NCI-H2171 (cell line): ENCODE results near the gene KYAT1.

Experiments used
- DNase-seq: peaks from one replicate; lab custom pipeline; 2025; lab: John Stamatoyannopoulos, UW

KYAT1 gene

DNA sequence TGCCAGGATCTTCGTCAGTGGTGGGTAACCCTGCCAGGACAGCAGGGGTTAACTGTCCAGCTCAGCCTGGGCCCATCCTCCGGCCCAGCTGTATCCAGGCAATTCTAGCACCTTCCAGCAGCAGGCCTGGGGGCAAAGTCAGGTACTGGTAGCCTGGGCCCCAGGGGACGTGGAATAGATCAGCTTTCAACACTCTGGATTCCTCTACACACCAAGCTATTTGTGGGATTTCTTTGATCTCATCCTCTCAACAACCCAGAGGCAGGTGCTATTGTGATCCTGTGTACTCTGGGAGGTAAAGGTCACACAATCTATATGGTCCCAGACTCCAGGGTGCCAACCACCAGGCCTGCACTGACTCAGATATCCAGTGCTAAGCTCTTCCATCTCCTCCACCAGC is 43.4 kb downstream of the KYAT1 start:
- DNase-seq = no peak

DNA sequence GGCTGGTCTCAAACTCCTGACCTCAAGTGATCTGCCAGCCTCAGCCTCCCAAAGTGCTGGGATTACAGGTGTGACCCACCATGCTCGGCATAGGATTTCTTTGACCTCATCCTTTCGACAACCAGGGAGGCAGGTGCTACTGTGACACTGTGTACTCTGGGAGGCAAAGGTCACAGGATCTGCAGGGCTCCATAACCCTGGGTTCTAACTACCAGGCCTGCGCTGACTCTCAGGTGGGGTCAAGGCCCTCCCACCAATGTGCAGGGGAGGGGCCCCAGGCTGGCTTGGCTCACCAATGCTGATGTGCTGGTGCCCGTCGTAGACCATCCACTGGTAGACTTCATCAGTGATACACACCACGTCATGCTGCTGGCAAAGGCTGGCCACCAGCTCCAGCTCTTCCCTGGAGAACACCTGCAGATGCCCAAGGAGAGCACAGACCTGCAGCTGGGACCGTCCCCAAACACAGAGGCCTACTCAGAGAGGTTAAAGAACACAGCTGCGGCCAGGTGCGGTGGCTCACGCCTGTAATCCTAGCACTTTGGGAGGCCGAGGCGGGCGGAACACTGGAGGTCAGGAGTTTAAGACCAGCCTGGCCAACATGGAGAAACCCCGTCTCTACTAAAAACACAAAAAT is 45.1 kb downstream of the KYAT1 start:
- no peak for DNase-seq

DNA sequence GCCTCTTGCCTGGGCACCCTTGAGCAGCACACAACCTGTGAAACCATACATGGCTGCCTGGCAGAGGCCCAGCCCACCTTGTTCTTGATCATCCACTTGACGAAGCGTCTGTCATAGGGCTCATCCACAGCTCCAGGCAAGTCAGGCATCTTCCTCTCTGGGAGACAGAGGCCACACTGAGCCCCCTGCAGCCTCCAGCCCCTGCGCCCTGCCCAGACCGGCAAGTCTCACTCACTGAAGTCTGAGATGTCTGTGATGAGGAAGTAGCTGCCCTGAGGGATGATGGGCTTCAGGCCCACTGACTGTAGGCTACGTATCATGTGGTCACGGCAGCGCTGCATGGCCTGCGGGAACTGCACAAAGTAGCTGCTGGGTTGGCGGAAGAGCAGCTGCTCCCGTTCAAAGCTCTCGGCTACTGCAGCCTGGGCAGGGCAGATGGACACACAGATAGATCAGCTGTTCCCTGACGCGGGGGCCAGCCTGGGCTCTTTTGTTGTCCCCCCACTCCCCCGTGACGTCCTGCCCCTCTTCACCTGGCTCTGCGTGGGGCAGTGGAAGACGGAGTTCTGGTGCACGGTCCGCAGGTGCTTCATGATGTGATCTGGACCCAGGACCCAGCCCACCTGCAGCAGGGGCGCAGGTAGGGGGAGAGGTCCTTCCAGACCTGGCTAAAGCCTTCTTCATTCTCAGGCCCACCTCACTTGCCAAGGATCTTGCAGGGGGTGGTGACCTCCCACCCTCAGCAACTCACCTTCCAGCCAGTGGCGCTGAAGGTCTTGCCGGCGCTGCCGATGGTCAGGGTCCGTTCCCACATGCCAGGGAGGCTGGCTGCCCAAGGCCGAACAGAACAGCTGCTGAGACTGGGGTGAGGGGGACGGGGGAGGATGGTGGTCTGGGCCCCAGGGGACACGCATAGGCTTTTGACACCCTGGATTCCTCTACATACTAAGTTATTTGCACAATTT is 46.2 kb downstream of the KYAT1 start:
- no peak for DNase-seq

DNA sequence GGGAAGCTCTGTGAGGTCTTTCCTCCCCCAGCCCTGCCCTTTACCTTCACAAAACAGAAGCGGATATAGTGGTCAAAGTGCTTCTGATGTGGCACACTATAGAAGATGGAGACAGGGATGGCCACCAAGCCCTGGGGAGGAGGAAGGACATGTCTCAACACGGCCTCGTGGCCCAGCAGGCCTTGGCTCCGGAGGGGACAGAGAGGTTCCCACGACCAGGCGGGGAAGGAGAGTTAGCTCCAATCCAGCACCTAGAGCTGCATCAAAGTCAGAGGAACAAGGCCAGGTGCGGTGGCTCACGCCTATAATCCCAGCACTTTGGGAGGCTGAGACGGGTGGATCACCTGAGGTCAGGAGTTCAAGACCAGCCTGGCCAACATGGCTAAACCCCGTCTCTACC is 48.1 kb downstream of the KYAT1 start:
- no peak for DNase-seq

DNA sequence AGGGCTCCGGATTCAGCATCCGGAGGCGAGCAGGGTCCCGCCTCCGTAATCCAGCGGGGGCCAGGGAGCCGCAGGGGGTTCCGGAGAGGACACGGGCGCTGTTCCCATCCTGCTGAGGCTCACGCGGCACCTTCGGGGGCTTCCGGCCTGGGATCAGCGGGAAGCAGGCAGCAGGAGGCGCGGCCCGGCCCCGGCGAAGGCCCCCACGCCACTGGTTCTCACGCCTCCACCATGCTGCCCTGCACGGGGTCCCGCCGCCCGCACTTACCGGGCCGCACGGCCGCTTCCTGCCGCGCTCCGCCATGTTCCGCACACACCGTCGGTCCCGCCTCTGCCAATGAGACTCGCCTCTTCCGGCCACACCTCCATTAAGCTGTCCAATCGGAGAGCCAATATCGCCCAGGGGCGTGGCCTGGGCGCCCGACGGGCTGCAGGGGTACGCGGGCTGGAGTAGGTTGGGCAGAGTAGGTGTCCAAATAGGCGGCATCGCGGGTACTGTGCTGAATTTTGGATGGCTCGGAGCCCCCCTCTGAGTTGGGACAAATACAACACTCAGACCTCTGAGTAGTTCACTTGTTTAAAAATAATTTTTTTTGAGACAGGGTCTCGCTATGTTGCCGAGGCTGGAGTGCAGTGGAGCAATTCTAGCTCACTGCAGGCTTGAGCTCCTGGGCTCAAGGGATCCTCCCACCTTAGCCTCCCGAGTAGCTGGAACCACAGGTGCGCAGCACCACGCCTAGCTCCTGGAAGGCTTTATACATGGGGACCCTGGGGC is 52.1 kb downstream of the KYAT1 start, which contains the start of gene SPOUT1:
SPOUT1 (minus strand) TSS at position 318 of the 775 bp plus-strand sequence; CDS start at position 304, 14 bp downstream.
- peak; percentile 96 for DNase-seq

DNA sequence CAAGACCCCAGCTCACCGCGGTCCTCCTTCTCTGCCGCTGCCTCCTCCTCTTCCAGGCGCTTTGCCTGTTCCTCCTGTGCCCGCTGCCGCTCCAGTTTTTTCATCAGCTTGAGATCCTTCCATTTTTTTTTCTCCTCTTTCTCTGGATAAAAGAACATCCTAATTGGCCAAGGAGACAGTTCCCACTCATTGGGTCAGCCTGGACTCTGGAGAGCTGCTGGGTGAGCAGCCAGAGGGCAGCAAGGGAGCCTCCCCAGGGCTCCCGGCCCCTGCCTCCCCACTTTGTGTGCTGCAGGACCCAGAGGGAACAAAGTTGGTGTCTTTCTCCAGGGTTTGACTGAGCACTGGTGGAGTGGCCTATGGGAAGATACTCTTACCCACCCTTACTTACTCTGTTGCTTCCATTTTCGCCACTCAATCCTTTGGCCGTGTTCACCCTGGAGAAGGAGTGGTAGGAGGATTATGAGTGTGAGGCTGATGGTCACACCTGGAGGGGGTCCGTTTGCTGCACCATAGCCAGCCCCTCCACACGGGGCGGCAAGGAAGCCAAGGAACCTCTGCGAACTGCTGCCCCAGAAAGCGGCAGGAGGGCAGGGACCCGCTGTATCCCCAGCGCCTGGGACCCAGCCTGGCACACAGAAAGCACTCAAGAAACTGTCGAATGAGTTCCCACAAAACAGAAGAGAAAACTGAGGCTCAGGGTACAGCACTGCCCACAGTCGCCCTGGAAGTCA is 52.9 kb downstream of the KYAT1 start:
- DNase-seq = no peak

DNA sequence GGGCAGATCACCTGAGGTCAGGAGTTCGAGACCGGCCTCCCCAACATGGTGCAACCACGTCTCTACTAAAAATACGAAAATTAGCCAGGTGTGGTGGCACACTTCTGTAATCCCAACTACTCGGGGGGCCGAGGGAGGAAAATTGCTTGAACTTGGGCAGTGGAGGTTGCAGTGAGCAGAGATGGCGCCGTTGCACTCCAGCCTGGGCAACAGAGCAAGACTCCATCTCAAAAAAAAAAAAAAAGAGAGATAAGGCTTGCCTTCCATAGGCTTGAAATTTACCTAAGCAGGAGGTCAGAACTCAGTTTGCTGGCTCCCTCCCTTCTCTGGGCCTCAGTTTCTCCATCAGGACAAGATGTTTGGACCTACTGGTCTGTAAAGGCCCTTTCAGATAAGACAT is 53.5 kb downstream of the KYAT1 start:
- no peak for DNase-seq

DNA sequence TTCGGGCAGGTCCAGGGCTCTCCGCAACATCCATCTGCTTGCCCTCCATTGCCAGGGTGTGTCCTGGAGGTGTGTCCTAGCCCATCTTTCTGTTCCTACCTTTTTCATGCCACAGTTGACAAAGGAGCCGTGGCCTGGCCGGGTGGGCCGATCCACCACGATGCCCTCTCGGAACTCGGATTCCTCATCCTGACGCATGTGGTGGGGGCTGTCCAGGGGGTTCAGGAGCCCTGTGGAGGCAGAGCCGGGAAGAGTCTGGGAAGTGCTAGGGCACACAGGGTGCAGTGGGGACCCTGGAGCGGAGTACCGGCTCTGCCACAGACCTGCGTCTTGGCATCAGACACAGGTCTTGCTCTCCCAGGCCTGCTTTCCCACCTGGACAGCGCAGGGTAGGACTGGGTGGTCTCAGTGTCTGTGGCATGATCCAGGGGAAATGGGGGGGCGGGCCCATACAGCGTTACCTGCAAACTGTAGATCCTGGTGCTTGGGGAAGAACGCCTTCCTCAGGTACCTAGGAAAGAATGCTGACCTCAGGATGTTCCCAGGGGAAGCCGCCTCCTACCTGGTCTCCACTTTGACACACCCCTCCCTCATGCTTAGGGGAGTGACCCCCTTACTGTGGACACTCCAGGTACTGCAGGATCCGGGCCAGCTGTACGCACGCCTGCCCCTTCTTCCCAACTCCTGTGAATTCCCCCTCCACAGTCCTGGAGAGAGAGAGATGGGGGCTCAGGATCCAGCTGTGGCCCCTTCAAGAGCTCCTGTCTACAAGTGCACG is 55.6 kb downstream of the KYAT1 start:
- DNase-seq = no peak

DNA sequence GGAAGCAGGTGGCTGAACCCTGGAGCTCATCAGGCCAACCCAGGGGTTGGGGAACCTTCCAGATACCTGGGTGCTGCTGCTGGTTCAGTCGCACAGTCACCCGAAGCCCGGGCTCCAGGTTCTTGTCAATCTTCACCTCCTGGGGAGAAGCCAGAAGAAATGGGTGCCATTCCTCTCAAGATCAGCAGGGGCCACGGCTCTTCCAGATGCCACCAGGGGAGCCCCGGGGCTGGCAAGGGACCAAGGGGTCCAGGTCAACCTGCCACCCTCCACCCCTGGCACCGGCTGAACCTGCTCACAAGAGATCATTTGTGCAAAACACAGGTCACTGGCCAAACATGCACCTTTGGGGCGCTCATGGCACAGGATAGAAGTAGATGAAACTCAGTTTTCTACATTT is 56.8 kb downstream of the KYAT1 start:
- DNase-seq = no peak

DNA sequence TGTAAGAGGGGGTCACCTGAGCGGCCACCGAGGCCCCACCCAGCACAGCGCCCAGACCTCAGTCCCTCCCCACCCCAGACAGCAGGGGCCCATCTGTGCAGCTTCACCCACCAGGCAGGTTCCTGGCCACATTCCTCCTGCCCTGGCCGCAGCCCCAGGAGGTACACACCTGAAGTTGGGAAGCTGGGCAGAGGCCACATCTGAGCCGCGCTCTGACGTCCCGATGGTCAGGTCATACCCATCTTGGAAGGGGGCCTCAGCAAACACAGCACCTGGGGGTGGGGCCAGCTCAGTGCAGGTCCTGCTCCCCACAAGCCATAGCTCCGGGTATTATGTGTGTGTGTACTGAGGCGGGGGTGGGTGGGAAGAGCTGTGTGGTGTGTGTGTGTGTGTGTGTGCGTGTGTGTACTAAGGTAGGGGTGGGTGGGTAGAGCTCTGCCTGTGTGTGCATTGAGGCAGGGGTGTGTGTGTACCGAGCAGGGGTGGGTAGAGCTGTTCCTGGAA is 57.8 kb downstream of the KYAT1 start:
- no peak for DNase-seq

DNA sequence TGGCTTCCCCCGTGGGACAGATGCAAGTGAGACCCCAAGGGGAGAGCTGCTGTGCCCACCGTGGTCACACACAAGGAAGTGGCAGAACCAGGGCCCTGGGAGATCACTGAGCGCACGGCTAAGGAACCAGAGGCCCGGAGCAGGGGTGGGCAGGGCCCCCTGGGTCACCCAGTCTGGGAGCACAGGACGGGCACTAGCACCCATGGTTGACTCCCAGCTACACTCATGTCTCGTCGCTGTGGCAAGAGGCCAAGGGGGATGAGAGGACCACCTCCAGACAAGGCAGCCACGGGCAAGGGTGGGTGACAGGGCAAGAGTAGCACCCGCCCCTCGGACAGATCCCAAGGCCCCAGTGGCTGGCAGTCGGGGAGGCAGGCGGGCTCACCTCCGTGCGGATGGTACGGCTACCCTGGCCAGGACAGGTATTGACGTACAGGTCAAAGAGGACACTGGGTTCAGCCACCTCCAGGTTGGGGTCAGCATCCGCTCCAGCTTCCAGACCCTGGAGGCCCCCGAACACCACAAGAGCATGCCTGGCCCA is 58.3 kb downstream of the KYAT1 start:
- DNase-seq = no peak

DNA sequence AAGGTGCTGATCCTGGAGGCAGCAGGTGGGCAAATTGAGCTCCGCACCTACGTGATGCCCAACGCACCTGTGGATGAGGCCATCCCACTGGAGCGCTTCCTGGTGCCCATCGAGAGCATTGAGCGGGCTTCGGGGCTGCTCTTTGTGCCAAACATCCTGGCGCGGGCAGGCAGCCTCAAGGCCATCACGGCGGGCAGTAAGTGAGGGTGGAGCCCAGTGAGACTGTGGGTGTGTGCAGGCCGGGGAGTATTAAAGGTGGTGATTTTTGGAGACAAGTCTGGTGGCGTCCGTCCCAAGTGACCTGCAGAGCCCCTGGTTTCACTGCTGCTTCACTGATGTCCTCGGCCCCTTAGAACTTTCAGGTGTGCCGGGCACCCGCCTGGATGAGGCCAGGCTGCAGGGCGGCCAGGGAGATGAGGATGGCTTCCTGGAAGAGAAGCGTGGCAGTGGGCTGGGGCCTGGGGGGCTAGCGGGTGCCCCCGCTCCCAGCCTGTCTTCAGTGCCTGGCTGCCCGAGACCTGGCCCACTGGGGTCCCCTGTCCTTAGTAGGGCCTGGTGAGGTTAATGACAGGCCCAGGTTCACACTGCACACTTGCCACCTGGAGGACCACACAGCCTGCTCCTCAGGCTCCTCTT is 59.2 kb downstream of the KYAT1 start:
- DNase-seq = no peak

DNA sequence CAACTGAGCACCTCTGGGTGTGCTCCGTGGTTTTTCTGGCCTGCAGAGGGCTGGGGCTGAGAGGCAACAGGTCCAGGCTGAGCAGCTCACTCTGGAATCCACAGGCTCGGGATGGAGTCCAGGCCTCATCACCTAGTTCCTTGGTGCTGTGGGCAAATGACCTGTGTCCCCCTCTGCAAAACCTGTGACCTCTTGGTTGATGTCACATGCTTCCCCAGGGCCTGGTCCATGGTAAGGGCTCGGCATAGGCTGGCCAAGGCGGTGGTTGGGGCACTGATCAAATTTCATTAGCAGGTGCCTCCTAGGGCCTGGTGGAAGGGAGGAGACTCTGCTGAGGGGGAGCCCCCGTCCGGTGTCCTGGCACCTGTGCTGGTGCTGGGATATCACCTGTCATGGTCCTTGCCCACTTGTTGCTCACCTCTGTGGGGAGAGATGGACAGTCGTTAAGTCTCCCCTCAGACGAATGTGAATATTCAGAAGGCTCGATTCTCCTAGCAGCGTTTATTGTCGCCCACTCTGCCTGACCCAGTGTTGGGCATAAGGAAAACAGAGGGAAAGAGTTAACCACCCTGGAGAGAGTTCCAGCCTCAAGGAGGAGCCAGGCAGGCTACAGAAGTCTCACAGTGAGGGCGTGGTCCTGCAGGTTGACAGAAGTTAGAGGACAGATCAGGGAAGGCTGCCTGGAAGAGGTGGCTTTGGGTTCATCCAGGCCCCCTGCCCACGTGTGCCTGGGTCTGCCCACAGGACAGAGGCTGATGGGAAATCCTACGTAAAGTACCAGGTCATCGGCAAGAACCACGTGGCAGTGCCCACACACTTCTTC is 60.0 kb downstream of the KYAT1 start:
- no peak for DNase-seq

DNA sequence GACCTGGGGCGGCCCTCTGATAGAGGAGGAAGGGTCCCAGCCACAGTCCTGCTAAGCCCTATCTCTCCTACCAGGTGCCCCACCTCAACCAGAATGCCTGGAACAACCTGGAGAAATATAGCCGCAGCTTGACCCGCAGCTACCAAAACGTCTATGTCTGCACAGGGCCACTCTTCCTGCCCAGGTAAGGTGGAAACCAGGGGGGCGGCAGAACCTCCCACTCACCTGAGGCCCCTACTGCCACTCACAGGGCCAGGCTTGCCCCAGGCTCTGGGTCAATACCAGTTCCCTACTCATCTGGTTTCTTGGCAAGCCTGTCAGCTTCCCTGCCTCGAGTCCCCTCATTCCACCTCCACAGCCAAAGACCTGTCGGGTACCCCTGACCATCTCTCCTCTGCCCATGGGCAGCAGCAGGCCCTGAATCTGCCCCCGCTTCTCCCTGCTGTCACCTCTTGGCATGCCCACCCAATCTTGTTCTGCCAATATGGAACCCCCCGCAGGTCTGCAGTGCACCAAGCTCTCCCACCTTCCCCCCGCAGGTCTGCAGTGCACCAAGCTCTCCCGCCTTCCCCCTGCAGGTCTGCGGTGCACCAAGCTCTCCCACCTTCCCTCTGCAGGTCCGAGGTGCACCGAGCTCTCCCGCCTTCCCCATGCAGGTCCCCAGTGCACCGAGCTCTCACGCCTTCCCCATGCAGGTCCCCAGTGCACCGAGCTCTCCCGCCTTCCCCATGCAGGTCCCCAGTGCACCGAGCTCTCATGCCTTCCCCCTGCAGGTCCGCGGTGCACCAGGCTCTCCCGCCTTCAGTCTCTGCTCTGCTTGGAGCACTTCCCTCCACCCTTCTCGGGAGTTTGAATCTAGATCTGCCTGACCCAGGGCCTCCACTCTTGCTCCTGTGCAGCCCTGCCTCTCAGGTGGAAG is 60.8 kb downstream of the KYAT1 start:
- DNase-seq = no peak

DNA sequence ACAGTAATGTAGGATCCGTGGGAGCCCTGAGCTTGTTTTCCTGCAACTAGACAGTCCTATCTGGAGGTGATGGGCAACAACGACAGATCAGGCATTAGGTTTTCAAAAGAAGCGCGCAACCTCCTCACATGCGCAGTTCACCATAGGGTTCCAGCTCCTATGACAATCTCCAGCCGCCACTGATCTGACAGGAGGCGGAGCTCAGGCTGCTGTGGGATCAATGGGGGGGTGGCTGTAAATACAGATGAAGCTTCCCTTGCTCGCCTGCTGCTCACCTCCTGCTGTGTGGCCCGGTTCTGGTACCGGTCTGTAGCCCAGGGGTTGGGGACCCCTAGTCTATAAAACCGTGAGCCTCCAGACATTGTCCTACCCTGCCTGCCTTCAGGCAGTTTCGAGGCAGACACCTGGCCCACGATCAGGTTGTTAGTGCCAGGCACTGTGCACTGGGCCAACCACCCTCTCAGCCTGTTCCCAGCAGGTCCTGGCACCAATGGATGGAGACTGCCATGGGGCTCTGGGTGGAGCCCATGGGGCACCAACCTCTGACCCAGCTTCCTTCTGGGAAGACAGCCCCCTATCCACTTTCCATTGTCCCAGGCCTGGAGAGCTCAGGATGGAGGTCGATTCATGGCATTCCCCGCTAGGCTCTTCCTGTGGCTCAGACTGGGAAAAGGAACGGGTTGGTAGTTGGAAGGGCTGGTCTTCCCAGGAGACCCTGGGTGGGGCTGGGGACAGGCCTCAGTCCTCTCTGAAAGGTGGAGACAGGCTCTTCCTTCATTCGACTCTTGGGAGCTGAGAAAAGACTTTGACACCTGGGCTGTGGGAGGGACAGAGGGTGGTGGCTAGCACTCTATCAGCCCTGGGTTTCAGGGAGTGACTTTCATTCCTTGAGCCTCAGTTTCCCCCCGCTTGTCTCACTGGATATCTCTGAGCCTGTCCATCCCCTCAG is 61.8 kb downstream of the KYAT1 start:
- no peak for DNase-seq

DNA sequence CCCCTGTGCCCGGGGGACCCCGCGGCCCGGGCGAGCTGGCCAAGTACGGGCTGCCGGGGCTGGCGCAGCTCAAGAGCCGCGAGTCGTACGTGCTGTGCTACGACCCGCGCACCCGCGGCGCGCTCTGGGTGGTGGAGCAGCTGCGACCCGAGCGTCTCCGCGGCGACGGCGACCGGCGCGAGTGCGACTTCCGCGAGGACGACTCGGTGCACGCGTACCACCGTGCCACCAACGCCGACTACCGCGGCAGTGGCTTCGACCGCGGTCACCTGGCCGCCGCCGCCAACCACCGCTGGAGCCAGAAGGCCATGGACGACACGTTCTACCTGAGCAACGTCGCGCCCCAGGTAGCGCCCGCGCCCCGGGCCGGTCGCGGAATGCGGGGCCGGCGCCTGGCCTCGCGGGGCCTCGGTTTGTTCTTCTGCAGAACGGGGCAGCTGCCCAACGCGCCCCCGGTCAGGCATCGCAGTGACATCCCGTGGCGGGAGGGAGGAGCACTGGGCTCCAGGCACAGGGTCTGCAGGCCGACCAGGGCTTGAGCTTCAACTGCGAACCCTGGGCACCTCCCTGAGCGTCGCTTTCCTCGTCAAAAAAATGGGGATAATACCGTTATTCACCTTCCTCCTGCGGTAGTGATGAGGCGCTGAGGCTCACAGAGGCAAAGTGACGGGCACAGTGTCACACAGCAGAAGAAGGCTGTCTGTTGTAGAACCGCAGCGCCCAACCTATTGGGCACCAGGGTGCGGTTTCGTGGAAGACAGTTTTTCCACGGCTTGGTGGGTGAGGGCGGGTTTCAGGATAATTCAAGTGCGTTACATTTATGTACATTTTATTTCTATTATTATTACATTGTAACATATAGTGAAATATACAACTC is 62.7 kb downstream of the KYAT1 start:
- peak; percentile 74 for DNase-seq
